K562 (cell line): Measurements from ENCODE around the gene STS. TPM values are rescaled to one million over a fixed set of nuclear protein-coding genes. Genes with fewer than 3 reads are reported as not detected.

Experiments
- CBFA2T2 ChIP-seq: fragments of 450-650 bp; conservative IDR thresholded peaks from 2 replicates; pipeline ENCODE4 v1.6.1; 2017; ENCODE audit warnings: mild to moderate bottlenecking
- GABPB1 ChIP-seq: sonication (generic); formaldehyde crosslinking; IDR thresholded peaks from 2 replicates; pipeline ENCODE4 v1.8.0; 2022; ENCODE audit warnings: mild to moderate bottlenecking, missing genetic modification reagents
- MYC ChIP-seq, 2 experiments: fragments of 250-450 bp in 1 of 2; sonication (Bioruptor Pico) in 1 of 2; IDR thresholded peaks; 2 replicates each; pipeline versions ENCODE4 v1.5.1 to v1.6.1; 2012 to 2021; ENCODE audit warnings: low read depth in 2 of 2, borderline replicate concordance in 1 of 2, improper control_type of control experiment in 1 of 2, low read length in 1 of 2, mild to moderate bottlenecking in 1 of 2, moderate library complexity in 1 of 2
- NFATC3 ChIP-seq: fragments of 450-650 bp; IDR thresholded peaks from 2 replicates; pipeline ENCODE4 v1.6.1; 2017; ENCODE audit warnings: mild to moderate bottlenecking
- PCBP2 ChIP-seq: fragments of 200-400 bp; formaldehyde crosslinking; IDR thresholded peaks from 2 replicates; pipeline ENCODE4 v1.6.1; 2018; ENCODE audit warnings: low read length, low read depth, mild to moderate bottlenecking, moderate library complexity; ENCODE audit not compliant: poor library complexity, severe bottlenecking
- PRMT5 ChIP-seq: sonication (generic); formaldehyde crosslinking; IDR thresholded peaks from 2 replicates; pipeline ENCODE4 v1.5.0; 2020; ENCODE audit warnings: missing genetic modification reagents
- SIN3A ChIP-seq, 2 experiments: fragments of 150-350 bp in 1 of 2; IDR thresholded peaks; 2 replicates each; pipeline ENCODE4 v1.6.1; 2011 to 2016; ENCODE audit warnings: borderline replicate concordance in 2 of 2, low read depth in 2 of 2, low read length in 2 of 2, mild to moderate bottlenecking in 2 of 2, moderate library complexity in 2 of 2; ENCODE audit not compliant: control insufficient read depth in 1 of 2
- TFAP4 ChIP-seq: sonication (generic); formaldehyde crosslinking; IDR thresholded peaks from 2 replicates; pipeline ENCODE4 v1.8.0; 2022; ENCODE audit warnings: missing genetic modification reagents, mild to moderate bottlenecking, moderate library complexity, borderline replicate concordance
- ZNF12 ChIP-seq: sonication (generic); formaldehyde crosslinking; IDR thresholded peaks from 2 replicates; pipeline ENCODE4 v1.4.0; 2020; ENCODE audit warnings: mild to moderate bottlenecking, missing genetic modification reagents
- ZNF347 ChIP-seq: fragments of 450-650 bp; formaldehyde crosslinking; IDR thresholded peaks from 2 replicates; pipeline ENCODE4 v1.4.0; 2020; ENCODE audit warnings: low read depth, mild to moderate bottlenecking, moderate library complexity
- ZNF354B ChIP-seq: fragments of 250-450 bp; sonication (Bioruptor Pico); IDR thresholded peaks from 2 replicates; pipeline ENCODE4 v1.4.0; 2020
- ZNF766 ChIP-seq: fragments of 200-800 bp; sonication (Bioruptor generic); conservative IDR thresholded peaks from 2 replicates; pipeline ENCODE4 v1.6.1; 2016; ENCODE audit warnings: missing genetic modification characterization, missing compliant biosample characterization
- polyA plus RNA-seq, 8 experiments: library from polyadenylated mRNA; depleted of rRNA in 4 of 8; stranded (reverse) in 5 of 8; unstranded in 3 of 8; fragments of >200 nt; fragmentation: Nextera tagmentation in 2 of 8; fragmentation: Illumina TruSeq in 1 of 8; extraction: Ambion mirVana in 2 of 8; extraction: Trizol in 1 of 8; gene quantifications; 2 replicates each; pipeline versions ENCODE4 v1.2.1 to v1.2.3, GENCODE V29; 2011 to 2014; ENCODE audit warnings: inconsistent platforms in 1 of 8, missing spikeins in 1 of 8
- total RNA-seq, 7 experiments: library from RNA; depleted of rRNA in 6 of 7; stranded (reverse); fragments of >200 nt in 6 of 7; fragmentation: Illumina TruSeq in 2 of 7; extraction: Trizol in 2 of 7; gene quantifications; 2 replicates each; pipeline versions ENCODE4 v1.2.1 to v1.2.3, GENCODE V29; 2011 to 2021; ENCODE audit warnings: low replicate concordance in 1 of 7
- TF ChIP-seq, protein P1 (sequence below): fragments of 450-650 bp; IDR thresholded peaks from 2 replicates; pipeline ENCODE4 v1.6.1; 2016; ENCODE audit warnings: mild to moderate bottlenecking, moderate library complexity
- TF ChIP-seq, protein P2 (sequence below): fragments of 250-450 bp; sonication (Bioruptor Pico); IDR thresholded peaks from 2 replicates; pipeline ENCODE4 v1.9.0; 2021; ENCODE audit warnings: mild to moderate bottlenecking

Gene STS
- total and polyA plus RNA-seq, 9 of the 15 experiments (the other 6 are each of a cell fraction or from before 2014, with no cell fraction given), result 0.14 to 1.3 (median 0.63) TPM

DNA sequence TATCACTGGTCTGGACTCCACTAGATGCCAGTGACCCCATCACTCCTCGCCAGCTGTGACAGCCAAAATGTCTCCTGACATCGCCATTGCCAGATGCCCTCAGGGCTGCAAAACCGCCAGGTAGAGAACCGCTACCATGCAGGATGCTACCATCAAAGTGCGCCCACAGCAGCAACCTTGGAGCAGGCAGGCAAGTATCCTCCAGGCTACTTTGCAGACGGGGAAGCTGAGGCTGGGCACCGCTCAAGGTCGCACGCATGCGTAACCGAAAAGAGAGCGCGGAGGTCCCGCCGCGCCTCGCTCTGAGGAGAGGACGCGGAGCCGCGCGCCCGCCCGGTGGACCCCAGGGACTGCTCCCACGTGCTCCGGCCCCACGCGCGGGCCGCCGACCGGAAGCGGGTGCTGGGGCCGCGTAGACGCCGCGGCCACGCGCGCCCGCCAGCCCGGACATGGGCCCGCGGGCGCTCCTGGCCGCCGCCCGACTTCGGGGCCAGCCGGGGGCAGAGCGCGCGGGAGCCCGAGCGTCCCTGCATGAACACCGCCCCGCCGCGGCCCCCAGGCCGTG is at the start of gene STS (continued):
- TF ChIP-seq, protein P1, sequence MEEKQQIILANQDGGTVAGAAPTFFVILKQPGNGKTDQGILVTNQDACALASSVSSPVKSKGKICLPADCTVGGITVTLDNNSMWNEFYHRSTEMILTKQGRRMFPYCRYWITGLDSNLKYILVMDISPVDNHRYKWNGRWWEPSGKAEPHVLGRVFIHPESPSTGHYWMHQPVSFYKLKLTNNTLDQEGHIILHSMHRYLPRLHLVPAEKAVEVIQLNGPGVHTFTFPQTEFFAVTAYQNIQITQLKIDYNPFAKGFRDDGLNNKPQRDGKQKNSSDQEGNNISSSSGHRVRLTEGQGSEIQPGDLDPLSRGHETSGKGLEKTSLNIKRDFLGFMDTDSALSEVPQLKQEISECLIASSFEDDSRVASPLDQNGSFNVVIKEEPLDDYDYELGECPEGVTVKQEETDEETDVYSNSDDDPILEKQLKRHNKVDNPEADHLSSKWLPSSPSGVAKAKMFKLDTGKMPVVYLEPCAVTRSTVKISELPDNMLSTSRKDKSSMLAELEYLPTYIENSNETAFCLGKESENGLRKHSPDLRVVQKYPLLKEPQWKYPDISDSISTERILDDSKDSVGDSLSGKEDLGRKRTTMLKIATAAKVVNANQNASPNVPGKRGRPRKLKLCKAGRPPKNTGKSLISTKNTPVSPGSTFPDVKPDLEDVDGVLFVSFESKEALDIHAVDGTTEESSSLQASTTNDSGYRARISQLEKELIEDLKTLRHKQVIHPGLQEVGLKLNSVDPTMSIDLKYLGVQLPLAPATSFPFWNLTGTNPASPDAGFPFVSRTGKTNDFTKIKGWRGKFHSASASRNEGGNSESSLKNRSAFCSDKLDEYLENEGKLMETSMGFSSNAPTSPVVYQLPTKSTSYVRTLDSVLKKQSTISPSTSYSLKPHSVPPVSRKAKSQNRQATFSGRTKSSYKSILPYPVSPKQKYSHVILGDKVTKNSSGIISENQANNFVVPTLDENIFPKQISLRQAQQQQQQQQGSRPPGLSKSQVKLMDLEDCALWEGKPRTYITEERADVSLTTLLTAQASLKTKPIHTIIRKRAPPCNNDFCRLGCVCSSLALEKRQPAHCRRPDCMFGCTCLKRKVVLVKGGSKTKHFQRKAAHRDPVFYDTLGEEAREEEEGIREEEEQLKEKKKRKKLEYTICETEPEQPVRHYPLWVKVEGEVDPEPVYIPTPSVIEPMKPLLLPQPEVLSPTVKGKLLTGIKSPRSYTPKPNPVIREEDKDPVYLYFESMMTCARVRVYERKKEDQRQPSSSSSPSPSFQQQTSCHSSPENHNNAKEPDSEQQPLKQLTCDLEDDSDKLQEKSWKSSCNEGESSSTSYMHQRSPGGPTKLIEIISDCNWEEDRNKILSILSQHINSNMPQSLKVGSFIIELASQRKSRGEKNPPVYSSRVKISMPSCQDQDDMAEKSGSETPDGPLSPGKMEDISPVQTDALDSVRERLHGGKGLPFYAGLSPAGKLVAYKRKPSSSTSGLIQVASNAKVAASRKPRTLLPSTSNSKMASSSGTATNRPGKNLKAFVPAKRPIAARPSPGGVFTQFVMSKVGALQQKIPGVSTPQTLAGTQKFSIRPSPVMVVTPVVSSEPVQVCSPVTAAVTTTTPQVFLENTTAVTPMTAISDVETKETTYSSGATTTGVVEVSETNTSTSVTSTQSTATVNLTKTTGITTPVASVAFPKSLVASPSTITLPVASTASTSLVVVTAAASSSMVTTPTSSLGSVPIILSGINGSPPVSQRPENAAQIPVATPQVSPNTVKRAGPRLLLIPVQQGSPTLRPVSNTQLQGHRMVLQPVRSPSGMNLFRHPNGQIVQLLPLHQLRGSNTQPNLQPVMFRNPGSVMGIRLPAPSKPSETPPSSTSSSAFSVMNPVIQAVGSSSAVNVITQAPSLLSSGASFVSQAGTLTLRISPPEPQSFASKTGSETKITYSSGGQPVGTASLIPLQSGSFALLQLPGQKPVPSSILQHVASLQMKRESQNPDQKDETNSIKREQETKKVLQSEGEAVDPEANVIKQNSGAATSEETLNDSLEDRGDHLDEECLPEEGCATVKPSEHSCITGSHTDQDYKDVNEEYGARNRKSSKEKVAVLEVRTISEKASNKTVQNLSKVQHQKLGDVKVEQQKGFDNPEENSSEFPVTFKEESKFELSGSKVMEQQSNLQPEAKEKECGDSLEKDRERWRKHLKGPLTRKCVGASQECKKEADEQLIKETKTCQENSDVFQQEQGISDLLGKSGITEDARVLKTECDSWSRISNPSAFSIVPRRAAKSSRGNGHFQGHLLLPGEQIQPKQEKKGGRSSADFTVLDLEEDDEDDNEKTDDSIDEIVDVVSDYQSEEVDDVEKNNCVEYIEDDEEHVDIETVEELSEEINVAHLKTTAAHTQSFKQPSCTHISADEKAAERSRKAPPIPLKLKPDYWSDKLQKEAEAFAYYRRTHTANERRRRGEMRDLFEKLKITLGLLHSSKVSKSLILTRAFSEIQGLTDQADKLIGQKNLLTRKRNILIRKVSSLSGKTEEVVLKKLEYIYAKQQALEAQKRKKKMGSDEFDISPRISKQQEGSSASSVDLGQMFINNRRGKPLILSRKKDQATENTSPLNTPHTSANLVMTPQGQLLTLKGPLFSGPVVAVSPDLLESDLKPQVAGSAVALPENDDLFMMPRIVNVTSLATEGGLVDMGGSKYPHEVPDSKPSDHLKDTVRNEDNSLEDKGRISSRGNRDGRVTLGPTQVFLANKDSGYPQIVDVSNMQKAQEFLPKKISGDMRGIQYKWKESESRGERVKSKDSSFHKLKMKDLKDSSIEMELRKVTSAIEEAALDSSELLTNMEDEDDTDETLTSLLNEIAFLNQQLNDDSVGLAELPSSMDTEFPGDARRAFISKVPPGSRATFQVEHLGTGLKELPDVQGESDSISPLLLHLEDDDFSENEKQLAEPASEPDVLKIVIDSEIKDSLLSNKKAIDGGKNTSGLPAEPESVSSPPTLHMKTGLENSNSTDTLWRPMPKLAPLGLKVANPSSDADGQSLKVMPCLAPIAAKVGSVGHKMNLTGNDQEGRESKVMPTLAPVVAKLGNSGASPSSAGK, result no peak; the same call in 1 of the 2 replicates
- no peak for TF ChIP-seq NFATC3
- TF ChIP-seq ZNF12, result no peak
- TF ChIP-seq TFAP4 (CRISPR knock-in tag), result 0 out of 2 replicates have a peak, but pooled peaks have one; percentile 6
- TF ChIP-seq GABPB1 (CRISPR knock-in tag), result peak; percentile 19; the same call in 1 of the 2 replicates
- TF ChIP-seq ZNF766 (CRISPR knock-in tag), result 0 out of 2 replicates have a peak, but pooled peaks have one; percentile 36
- TF ChIP-seq CBFA2T2, result no peak
- TF ChIP-seq ZNF354B, result no peak
- TF ChIP-seq MYC (IDR thresholded peaks at IDR 0.05; ENCODE audit: low read depth, low read length), result peak; percentile 78
- no peak for TF ChIP-seq MYC (CRISPR knock-in tag; IDR thresholded peaks at IDR 0.05; ENCODE audit: borderline replicate concordance, low read depth)
- TF ChIP-seq, protein P2, sequence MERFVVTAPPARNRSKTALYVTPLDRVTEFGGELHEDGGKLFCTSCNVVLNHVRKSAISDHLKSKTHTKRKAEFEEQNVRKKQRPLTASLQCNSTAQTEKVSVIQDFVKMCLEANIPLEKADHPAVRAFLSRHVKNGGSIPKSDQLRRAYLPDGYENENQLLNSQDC (CRISPR knock-in tag), result no peak
- no peak for TF ChIP-seq PCBP2
- TF ChIP-seq ZNF347 (CRISPR knock-in tag), result no peak
- peak in 1 of 2 experiments; percentile 4; a peak in 1 of 4 replicates for TF ChIP-seq SIN3A (IDR thresholded peaks at IDR 0.05; ENCODE audit: borderline replicate concordance in 2 of 2, control insufficient read depth in 1 of 2, low read depth in 2 of 2, low read length in 2 of 2)
- TF ChIP-seq PRMT5, result no peak
